Astrocyte of the cerebellum (primary cell): ENCODE data around the gene PREX1.
"Not testable (repeated sequence)": the region's sequence is repeated elsewhere in the genome, so short reads cannot be mapped to it uniquely, and the experiment has no call there.

Experiments
- DNase-seq: peaks from one replicate; pipeline ENCODE4 v3.0.0-alpha.2; 2011; ENCODE audit warnings: low read depth
- H3K4me3 ChIP-seq: 2 replicates; pipeline ENCODE4 v1.5.1; 2011; ENCODE audit warnings: mild to moderate bottlenecking, low read depth, low read length, moderate library complexity
- in situ Hi-C: cut with HindIII; loops from 2 replicates; pipeline ENCODE4 v1.10.0; 2017; ENCODE audit warnings: low sequenced_read_pairs
- TF ChIP-seq, protein P1 (sequence below): IDR thresholded peaks from 2 replicates; pipeline ENCODE4 v1.5.1; 2012; ENCODE audit warnings: low read length, low read depth, moderate library complexity, mild to moderate bottlenecking; ENCODE audit errors: missing control alignments

The PREX1 gene

DNA sequence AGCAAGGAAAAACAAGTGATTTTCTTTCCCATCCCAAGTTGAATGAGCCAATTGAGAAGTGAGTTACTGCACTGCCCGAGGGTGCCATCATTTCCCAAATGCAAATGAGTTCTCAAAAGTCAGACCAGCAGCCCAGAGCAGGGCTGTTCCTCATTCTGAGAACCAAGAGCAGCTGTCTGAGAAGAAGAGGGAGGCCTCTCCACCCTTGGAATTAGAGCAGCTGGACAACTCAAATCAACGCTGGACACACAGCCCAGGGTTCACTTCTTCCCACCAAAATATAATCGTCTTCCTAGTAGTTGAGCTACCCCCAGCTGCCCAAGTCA, 4.6 kb upstream of the PREX1 start:
- DNase-seq = no peak
- in situ Hi-C loops = no loop called here
- TF ChIP-seq, protein P1, sequence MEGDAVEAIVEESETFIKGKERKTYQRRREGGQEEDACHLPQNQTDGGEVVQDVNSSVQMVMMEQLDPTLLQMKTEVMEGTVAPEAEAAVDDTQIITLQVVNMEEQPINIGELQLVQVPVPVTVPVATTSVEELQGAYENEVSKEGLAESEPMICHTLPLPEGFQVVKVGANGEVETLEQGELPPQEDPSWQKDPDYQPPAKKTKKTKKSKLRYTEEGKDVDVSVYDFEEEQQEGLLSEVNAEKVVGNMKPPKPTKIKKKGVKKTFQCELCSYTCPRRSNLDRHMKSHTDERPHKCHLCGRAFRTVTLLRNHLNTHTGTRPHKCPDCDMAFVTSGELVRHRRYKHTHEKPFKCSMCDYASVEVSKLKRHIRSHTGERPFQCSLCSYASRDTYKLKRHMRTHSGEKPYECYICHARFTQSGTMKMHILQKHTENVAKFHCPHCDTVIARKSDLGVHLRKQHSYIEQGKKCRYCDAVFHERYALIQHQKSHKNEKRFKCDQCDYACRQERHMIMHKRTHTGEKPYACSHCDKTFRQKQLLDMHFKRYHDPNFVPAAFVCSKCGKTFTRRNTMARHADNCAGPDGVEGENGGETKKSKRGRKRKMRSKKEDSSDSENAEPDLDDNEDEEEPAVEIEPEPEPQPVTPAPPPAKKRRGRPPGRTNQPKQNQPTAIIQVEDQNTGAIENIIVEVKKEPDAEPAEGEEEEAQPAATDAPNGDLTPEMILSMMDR = no peak
- no peak overlapping the region for H3K4me3 ChIP-seq

DNA sequence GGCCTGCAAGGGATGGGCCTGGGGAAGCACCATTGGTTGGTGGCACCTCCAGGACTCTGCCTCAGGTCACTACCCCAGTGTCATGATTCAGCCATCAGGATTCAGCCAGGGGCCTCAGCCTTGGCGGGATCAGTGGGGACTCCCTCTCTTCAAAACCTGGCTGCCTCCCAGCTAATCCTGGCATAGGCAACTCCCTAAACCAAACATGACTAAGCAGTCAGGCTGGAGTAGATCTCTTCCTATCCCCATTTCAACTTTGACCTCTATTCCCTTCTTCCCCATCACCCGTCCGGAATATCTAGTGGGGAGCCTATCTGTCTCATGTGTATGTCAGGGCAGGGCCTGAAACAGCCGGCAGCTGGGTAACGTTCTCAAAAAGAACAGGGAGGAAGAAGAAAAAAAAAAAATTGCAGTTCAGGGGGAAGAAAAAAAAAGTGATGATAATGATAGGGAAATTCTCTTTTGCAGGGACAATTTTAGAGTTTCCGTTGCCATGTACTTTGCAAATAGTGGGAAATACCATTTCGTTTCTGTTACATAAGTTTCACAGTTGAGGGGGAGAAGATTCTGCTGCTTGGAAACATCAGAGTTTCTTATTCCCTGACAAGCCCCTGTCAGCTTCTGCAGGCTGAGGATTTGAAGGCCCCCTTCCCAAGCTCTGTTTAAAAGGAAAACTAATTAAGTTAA, 4.1 kb upstream of the PREX1 start:
- H3K4me3 ChIP-seq = no peak overlapping the region
- TF ChIP-seq, protein P1 = no peak

DNA sequence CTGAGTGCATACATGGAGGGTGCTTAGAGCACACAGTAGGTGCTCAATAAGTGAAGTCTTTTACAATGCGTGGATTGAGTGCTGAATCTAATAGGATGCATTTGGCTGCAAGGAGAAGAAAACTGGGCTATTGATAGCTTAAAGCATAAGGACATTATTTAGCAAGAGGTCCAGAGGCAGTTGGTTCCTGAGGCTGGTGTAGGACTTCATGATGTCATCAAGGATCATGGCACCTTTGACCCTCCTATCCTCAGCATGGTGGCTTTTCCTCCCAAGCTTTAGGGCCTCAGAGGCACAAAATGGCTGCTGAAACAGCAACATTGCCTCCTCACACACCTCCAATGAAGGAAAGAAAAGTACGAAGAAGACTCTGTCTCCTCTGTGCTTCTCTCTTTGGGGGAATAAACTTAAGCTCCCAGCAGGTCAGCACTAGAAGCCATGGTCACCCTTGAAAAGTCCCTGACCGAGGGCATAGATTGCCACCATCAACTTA, 3.1 kb upstream of the PREX1 start:
- in situ Hi-C loops = no loop called here
- no peak for DNase-seq
- TF ChIP-seq, protein P1 = no peak
- H3K4me3 ChIP-seq = no peak overlapping the region

More for the DNA sequence above, 4.1 kb upstream of the PREX1 start:
- in situ Hi-C loops = no loop called here
- DNase-seq = no peak

DNA sequence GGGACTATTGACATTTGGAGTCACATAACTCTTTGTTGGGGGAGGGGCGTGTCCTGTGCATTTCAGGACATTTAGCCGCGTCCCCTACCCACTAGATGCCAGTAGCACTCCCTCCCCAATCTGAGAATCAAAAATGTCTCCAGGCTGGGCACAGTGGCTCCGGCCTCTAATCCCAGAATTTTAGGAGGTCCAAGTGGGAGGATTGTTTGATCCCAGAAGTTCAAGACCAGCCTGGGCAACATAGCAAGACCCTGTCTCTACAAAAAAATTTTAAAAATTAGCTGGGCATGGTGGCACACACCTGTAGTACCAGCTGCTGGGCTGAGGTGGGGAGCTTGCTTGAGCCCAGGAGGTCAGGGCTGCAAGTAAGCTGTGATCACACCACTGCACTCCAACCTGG, 2.1 kb upstream of the PREX1 start:
- no peak overlapping the region for H3K4me3 ChIP-seq
- DNase-seq = no peak
- in situ Hi-C loops = no loop called here
- TF ChIP-seq, protein P1 = no peak

DNA sequence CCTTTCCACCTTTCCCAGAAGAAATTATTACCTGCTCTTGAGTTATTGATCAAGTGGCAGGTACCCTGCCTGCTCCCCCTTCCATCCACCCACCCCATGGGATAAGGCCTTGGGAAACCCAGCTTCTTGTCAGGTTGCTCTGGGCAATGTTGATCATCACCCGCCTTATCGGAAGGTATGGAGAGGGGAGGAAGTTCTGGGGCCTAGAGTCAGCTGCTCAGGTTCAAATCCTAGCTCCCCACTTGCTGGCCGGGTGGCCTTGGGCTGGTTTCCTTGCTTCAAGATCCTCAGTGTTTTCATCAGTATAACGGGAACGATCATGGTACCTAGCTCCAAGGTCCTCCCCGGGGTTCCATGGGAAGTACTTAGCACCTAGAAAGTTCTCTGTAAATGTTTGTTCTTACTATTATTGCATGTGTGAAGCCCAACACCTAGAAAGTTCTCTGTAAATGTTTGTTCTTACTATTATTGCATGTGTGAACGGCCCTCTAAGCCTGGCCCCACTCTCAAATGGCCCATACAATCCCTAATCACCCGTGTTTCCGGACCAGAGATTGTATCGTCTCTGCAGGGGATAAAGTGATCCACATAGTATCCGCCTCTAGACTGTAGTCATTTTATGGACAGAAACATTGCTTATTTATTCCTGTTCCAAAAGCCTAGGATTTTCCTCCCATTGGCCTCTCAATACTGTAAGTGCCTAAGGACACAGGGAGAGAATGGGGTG, 1.1 kb upstream of the PREX1 start:
- in situ Hi-C loops = no loop called here
- peak overlapping the region; percentile 68 for H3K4me3 ChIP-seq
- TF ChIP-seq, protein P1 = no peak
- no peak for DNase-seq

DNA sequence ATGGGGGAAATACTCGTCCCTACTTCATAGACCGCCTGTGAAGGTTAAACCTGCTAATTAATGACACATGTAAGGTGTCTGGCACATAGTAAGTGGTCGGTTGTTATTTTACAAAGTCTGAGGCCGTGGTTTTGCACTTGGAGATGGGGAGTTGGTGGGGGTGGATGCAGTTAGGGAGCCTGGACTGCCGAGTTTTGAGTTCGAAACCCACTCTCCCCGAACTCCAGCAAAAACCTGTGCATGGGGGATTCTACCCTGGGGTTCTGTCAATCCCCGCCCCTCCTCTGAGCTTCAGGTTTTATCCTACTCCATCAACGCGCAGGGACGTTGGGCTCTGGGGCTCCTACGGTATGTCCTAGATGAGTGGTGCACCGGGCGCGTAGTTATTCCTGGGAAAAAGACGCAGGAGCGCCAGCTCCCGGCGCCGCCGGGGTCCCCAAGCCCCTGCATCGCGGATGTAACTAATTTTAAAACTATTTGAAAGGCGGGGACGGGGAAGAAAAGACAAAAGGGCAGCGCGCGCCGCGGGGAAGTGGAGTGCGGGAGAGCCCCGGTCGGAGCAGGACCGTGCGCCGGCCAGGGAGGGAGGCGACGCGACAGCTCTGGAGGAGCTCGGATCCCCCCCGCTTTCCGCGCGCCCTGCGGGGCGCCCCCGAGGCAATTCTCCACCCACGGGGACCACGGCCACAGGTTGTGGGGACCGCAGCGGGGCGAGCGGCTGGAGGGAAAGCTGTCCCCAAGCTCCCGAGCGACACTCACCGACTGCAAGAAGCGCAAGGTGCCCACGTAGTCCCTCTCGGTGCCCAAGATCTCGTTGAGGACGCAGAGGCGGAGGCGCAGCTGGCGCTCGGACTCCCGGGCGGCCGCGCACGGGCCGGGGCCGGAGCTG, 672 bp downstream of the PREX1 start:
- in situ Hi-C loops = no loop called here
- H3K4me3 ChIP-seq = peak overlapping the region; percentile 68
- DNase-seq = no peak
- TF ChIP-seq, protein P1 = no peak

DNA sequence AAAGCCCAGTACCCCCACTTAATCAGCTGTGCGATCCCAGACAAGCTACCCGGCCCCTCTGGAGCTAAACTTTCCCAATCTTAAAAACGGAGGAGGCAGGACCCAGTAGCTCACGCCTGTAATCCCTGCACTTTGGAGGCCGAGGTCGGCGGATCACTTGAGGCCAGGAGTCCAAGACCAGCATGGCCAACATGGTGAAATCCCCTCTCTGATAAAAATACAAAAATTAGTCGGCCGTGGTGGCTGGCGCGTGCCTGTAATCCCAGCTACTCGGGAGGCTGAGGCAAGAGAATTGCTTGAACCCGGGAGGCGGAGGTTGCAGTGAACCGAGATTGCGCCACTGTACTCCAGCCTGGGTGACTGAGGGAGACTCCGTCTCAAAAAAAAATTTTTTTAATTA, 1.3 kb downstream of the PREX1 start:
- in situ Hi-C loops, DNase-seq: not testable (repeated sequence)
- H3K4me3 ChIP-seq = peak overlapping the region; percentile 68
